AG09309 (cell line): ENCODE results near the gene MST1R.

ENCODE experiments used
- DNase-seq: peaks from one replicate; pipeline ENCODE4 v3.0.0-alpha.2; 2010; ENCODE audit warnings: low read depth
- H3K4me3 ChIP-seq: 2 replicates; pipeline ENCODE4 v1.5.1; 2011; ENCODE audit warnings: mild to moderate bottlenecking, low read depth, low read length, moderate library complexity; ENCODE audit not compliant: control insufficient read depth
- CTCF ChIP-seq: IDR thresholded peaks from 2 replicates; pipeline ENCODE4 v1.5.1; 2011; ENCODE audit warnings: mild to moderate bottlenecking, low read depth, low read length, inconsistent platforms; ENCODE audit not compliant: insufficient read depth, control insufficient read depth; ENCODE audit errors: missing control alignments

The MST1R gene

GRCh38 chr3:49856181-49857005 lies 47.3 kb downstream of the MST1R start, which contains the start of gene TRAIP:
TSS of gene TRAIP (minus strand) at chr3:49856564. CDS start at chr3:49856453, 111 bp downstream.
- TF ChIP-seq CTCF, result no peak
- DNase-seq, result peak; percentile 55
- peak within 1 kb of the TSS; percentile 87 for H3K4me3 ChIP-seq

GRCh38 chr3:49855662-49856061 lies 48.0 kb downstream of the MST1R start:
- no peak for DNase-seq
- peak overlapping the region; percentile 87 for H3K4me3 ChIP-seq
- TF ChIP-seq CTCF, result no peak

- no peak for TF ChIP-seq CTCF
- no peak for DNase-seq
Observed at GRCh38 chr3:49845694-49846093, 58.0 kb downstream of the MST1R start.

DNA sequence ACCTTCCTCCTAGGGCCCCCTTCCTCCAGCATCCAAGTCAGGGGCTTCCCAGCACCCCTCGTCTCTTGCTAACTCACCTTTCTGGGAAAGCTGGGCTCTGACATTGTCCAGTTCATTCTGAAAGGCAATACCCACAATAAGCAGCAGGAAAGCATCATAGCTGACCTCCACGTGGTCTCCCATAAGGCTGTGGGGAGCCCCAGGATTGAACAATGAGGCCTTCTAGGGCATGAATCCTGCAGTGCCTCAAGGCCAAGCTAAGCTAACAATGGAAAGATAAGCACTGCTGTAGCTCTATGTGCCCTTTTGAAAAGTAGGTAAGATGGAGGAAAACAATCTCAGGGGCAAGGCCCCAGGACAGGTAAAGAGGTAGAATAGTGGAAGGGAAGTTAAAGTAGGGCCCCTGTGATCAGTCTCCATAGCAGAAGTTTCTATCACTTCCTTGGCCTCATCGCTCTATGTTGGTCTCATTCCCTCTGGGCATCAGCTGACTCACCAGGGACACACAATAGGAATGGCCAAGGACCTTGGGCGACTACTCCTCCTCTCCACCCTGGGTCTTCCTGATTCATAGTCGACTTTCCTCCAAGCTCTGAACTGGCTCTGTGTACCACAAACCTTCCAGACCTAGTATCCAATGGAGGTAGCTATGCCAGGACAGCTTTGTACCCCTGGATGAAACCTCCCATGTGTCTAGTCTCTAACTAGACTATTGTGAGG lies 59.0 kb downstream of the MST1R start:
- no peak for DNase-seq
- TF ChIP-seq CTCF, result no peak
- H3K4me3 ChIP-seq, result no peak overlapping the region

More at GRCh38 chr3:49845694-49846093, 58.0 kb downstream of the MST1R start:
- H3K4me3 ChIP-seq, result no peak overlapping the region

- DNase-seq, result no peak
- H3K4me3 ChIP-seq, result no peak overlapping the region
- no peak for TF ChIP-seq CTCF
Observed at GRCh38 chr3:49842843-49843517, 60.7 kb downstream of the MST1R start.

DNA sequence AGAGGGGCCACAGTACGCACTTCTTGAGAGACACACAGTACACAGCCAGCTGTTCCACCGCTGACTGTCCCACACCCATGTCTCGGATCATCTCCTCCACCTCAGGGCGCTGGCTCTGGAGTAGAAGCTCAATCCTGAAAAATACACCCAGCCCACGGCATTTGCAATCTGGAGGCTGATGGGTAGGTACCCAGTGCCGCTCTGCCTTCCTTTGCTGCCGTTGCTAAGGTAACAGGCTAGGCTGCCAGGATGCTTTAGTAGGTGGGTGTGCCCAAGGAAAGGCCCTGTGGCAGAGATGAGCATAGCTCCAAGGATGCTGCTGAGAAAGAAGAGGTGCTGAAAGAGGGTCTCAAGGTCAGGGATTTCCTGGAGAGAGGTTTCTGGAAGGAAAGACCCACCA lies 61.9 kb downstream of the MST1R start:
- no peak overlapping the region for H3K4me3 ChIP-seq
- TF ChIP-seq CTCF, result no peak
- DNase-seq, result no peak
